Measurements from ENCODE around the gene RALGAPB. TPM values are rescaled to one million over a fixed set of nuclear protein-coding genes. Genes with fewer than 3 reads are reported as not detected.

RALGAPB gene
- total and polyA plus RNA-seq, 2 of the 13 experiments (the other 11 are each of a cell fraction or from before 2014, with no cell fraction given), result 17.6 to 30.6 TPM

- TF ChIP-seq SNAPC4 (CRISPR knock-in tag; IDR thresholded peaks at IDR 0.05) (no peak), ZNF263 (CRISPR knock-in tag; IDR thresholded peaks at IDR 0.05) (0 out of 2 replicates have a peak, but pooled peaks have one; percentile 36), ZNF383 (CRISPR knock-in tag; IDR thresholded peaks at IDR 0.05; ENCODE audit: borderline replicate concordance) (no peak), ZNF781 (CRISPR knock-in tag; IDR thresholded peaks at IDR 0.05; ENCODE audit: borderline replicate concordance, not compliant biosample characterization) (no peak), TBX3 (IDR thresholded peaks at IDR 0.05; ENCODE audit: borderline replicate concordance) (no peak), ZNF451 (CRISPR knock-in tag; IDR thresholded peaks at IDR 0.05) (no peak), ARID3A (IDR thresholded peaks at IDR 0.05; ENCODE audit: low read depth, low read length) (no peak), FOXM1 (CRISPR knock-in tag; IDR thresholded peaks at IDR 0.05) (peak; percentile 35; the same call in 1 of the 2 replicates), ZNF644 (CRISPR knock-in tag; IDR thresholded peaks at IDR 0.05; ENCODE audit: low read depth) (no peak), BCL3 (CRISPR knock-in tag; IDR thresholded peaks at IDR 0.05) (0 out of 2 replicates have a peak, but pooled peaks have one; percentile 75), ARID2 (CRISPR knock-in tag; IDR thresholded peaks at IDR 0.05; ENCODE audit: borderline replicate concordance) (no peak), ASH2L (IDR thresholded peaks at IDR 0.05; ENCODE audit: insufficient read length, low read depth, low read length) (no peak), IKZF1 (IDR thresholded peaks at IDR 0.05) (no peak), ZNF556 (CRISPR knock-in tag; IDR thresholded peaks at IDR 0.05; ENCODE audit: borderline replicate concordance) (no peak), SP5 (CRISPR knock-in tag; IDR thresholded peaks at IDR 0.05; ENCODE audit: borderline replicate concordance, low read depth) (peak; percentile 32; the same call in 1 of the 2 replicates), MAX (IDR thresholded peaks at IDR 0.05) (peak; percentile 61), DMAP1 (CRISPR knock-in tag; IDR thresholded peaks at IDR 0.05) (no peak), TAF15 (IDR thresholded peaks at IDR 0.05; ENCODE audit: low read depth, low read length, poor library complexity, severe bottlenecking) (no peak), ZNF615 (CRISPR knock-in tag; IDR thresholded peaks at IDR 0.05; ENCODE audit: borderline replicate concordance) (no peak), PHF21A (CRISPR knock-in tag; IDR thresholded peaks at IDR 0.05) (0 out of 2 replicates have a peak, but pooled peaks have one; percentile 36), NAIF1 (CRISPR knock-in tag; IDR thresholded peaks at IDR 0.05; ENCODE audit: borderline replicate concordance) (no peak)
Observed at GRCh38 chr20:38601216-38602184, 128.9 kb downstream of the RALGAPB start, which contains the start of gene ARHGAP40 (continued).
